Endothelial cell of umbilical vein (primary cell): ENCODE measurements around the gene CNOT4. TPM values are rescaled to one million over a fixed set of nuclear protein-coding genes. Genes with fewer than 3 reads are reported as not detected.

Source experiments
- BruUV-seq: library from RNA; stranded (reverse); fragments of 400-500 nt; replicated peaks from 2 replicates; lab custom pipeline; 2021; lab: Mats Ljungman, UMichigan
- CTCF ChIA-PET: fragments of 300-600, 350-600 bp; sonication (Branson Sonifier 250); formaldehyde crosslinking; loops from one replicate; lab custom pipeline; 2021; ENCODE audit warnings: antibody characterized with exemption, inconsistent platforms; lab: Charles Lee
- POLR2A ChIA-PET: fragments of 300-600, 350-600 bp; sonication (Branson Sonifier 250); formaldehyde crosslinking; loops from one replicate; lab custom pipeline; 2021; ENCODE audit warnings: antibody characterized with exemption, inconsistent platforms; lab: Charles Lee
- DNase-seq: peaks from one replicate; pipeline ENCODE4 v3.0.0-alpha.2; 2011; ENCODE audit warnings: low read depth, low spot score
- FAIRE-seq: peaks from 2 replicates; lab custom pipeline; 2011; peaks lifted over from hg19 to GRCh38; lab: Jason Lieb, UNC
- H2AFZ ChIP-seq: 2 replicates; pipeline ENCODE4 v1.6.0; 2012; ENCODE audit warnings: low read depth, low read length, control low read depth, inconsistent platforms
- H3K27ac ChIP-seq: 2 replicates; pipeline ENCODE4 v1.5.1; 2011; ENCODE audit warnings: low read depth, mild to moderate bottlenecking, control low read depth, low read length, moderate library complexity; ENCODE audit not compliant: insufficient read depth
- H3K27me3 ChIP-seq, 2 experiments: 2 replicates each; pipeline versions ENCODE4 v1.6.0 to v1.6.1; 2011; ENCODE audit warnings: low read length in 2 of 2, mixed read lengths in 1 of 2; ENCODE audit not compliant: control insufficient read depth in 2 of 2, insufficient read depth in 2 of 2
- H3K36me3 ChIP-seq, 2 experiments: 2 replicates in 1 of 2; 3 replicates in 1 of 2; pipeline ENCODE4 v1.5.1; 2011; ENCODE audit warnings: low read length in 2 of 2, mild to moderate bottlenecking in 1 of 2, moderate library complexity in 1 of 2; ENCODE audit not compliant: control insufficient read depth in 2 of 2, insufficient read depth in 2 of 2; ENCODE audit errors: extremely low read depth in 1 of 2
- H3K4me1 ChIP-seq: 3 replicates; pipeline ENCODE4 v1.5.1; 2011; ENCODE audit warnings: mild to moderate bottlenecking, low read length; ENCODE audit not compliant: control insufficient read depth, insufficient read depth; ENCODE audit errors: extremely low read depth
- H3K4me2 ChIP-seq: 2 replicates; pipeline ENCODE4 v1.6.1; 2011; ENCODE audit warnings: low read length, control low read depth, mixed read lengths; ENCODE audit not compliant: insufficient read depth
- H3K4me3 ChIP-seq, 3 experiments: fragments of 200-600 bp in 1 of 3; sonication (generic), shearing (Covaris generic) in 1 of 3; replicated peaks in 1 of 3; 2 replicates each; pipeline ENCODE4 v1.5.1; 2011 to 2016; ENCODE audit warnings: control low read depth in 3 of 3, low read length in 3 of 3, mild to moderate bottlenecking in 2 of 3, inconsistent platforms in 1 of 3, low read depth in 1 of 3, moderate library complexity in 1 of 3; ENCODE audit not compliant: insufficient read depth in 1 of 3
- H3K79me2 ChIP-seq: 2 replicates; pipeline ENCODE4 v1.6.0; 2012; ENCODE audit warnings: low read length, inconsistent platforms; ENCODE audit not compliant: control insufficient read depth, insufficient read depth
- H3K9ac ChIP-seq: replicated peaks from 2 replicates; pipeline ENCODE3; 2011; ENCODE audit warnings: low read length, control low read depth; ENCODE audit not compliant: insufficient read depth; ENCODE audit errors: extremely low read depth
- H3K9me1 ChIP-seq: replicated peaks from 3 replicates; pipeline ENCODE4 v1.6.0; 2011; ENCODE audit warnings: mild to moderate bottlenecking, low read length; ENCODE audit not compliant: control insufficient read depth, insufficient read depth; ENCODE audit errors: extremely low read depth
- H3K9me3 ChIP-seq: replicated peaks from 2 replicates; pipeline ENCODE4 v1.5.1; 2012; ENCODE audit warnings: low read length, inconsistent platforms; ENCODE audit not compliant: control insufficient read depth, insufficient read depth
- H4K20me1 ChIP-seq: replicated peaks from 2 replicates; pipeline ENCODE3; 2011; ENCODE audit warnings: mild to moderate bottlenecking, low read length; ENCODE audit not compliant: control insufficient read depth, insufficient read depth; ENCODE audit errors: extremely low read depth
- CTCF ChIP-seq, 2 donors: IDR thresholded peaks; 1 replicate in 1 of 2; 2 replicates in 1 of 2; pipeline ENCODE4 v1.5.1; 2011; ENCODE audit warnings: low read length in 2 of 2, mild to moderate bottlenecking in 2 of 2, moderate library complexity in 2 of 2, control low read depth in 1 of 2, inconsistent platforms in 1 of 2, low read depth in 1 of 2; ENCODE audit not compliant: insufficient read depth in 1 of 2; ENCODE audit errors: extremely low read depth in 1 of 2
- EZH2 ChIP-seq: IDR thresholded peaks from 2 replicates; pipeline ENCODE4 v1.6.1; 2012; ENCODE audit warnings: borderline replicate concordance, low read depth, mild to moderate bottlenecking, moderate library complexity, low read length, inconsistent platforms; ENCODE audit not compliant: severe bottlenecking
- FOS ChIP-seq: IDR thresholded peaks from 2 replicates; pipeline ENCODE4 v1.6.1; 2011; ENCODE audit warnings: mild to moderate bottlenecking, low read length, moderate library complexity, borderline replicate concordance; ENCODE audit not compliant: insufficient read depth
- GATA2 ChIP-seq: IDR thresholded peaks from 2 replicates; pipeline ENCODE4 v1.7.0; 2011; ENCODE audit warnings: low read depth, mild to moderate bottlenecking, moderate library complexity, mixed read lengths, low read length; ENCODE audit not compliant: insufficient read length, insufficient read depth
- JUN ChIP-seq: IDR thresholded peaks from 2 replicates; pipeline ENCODE4 v1.6.1; 2011; ENCODE audit warnings: borderline replicate concordance, low read depth; ENCODE audit not compliant: insufficient read length, insufficient read depth
- MAX ChIP-seq: IDR thresholded peaks from 2 replicates; pipeline ENCODE4 v1.6.1; 2011; ENCODE audit not compliant: insufficient read depth, insufficient read length
- MYC ChIP-seq: IDR thresholded peaks from one replicate; pipeline ENCODE4 v1.6.1; 2011; ENCODE audit warnings: mild to moderate bottlenecking, low read depth, low read length
- POLR2A ChIP-seq: IDR thresholded peaks from 2 replicates; pipeline ENCODE4 v1.6.1; 2012; ENCODE audit warnings: low read depth, mild to moderate bottlenecking, control low read depth, low read length
- POLR2AphosphoS5 ChIP-seq: IDR thresholded peaks from 2 replicates; pipeline ENCODE4 v1.6.1; 2012; ENCODE audit warnings: low read depth, mild to moderate bottlenecking, control low read depth, low read length, moderate library complexity; ENCODE audit not compliant: insufficient read depth
- dilution Hi-C: fragments of 300-500 bp; cut with MboI; formaldehyde crosslinking; loops from one replicate; pipeline ENCODE4 v1.15.0; 2019; ENCODE audit warnings: low sequenced_read_pairs; ENCODE audit not compliant: extremely low pct_ligation_motif_present
- intact Hi-C: fragments of 100-400 bp; cut with micrococcal nuclease; formaldehyde crosslinking; loops from one replicate; pipeline ENCODE4 v1.10.0; 2022
- polyA plus RNA-seq, 4 experiments: library from polyadenylated mRNA; depleted of rRNA in 3 of 4; stranded (reverse) in 3 of 4; unstranded in 1 of 4; fragments of >200 nt; gene quantifications; 2 replicates each; pipeline versions ENCODE4 v1.2.1 to v1.2.3, GENCODE V29; 2011 to 2012; ENCODE audit warnings: missing spikeins in 1 of 4
- total RNA-seq: library from RNA; stranded (reverse); gene quantifications from 2 replicates; pipeline ENCODE4 v1.2.3, GENCODE V29; 2021

CNOT4 gene
- total and polyA plus RNA-seq, 2 donors (not counting 3 experiments of a cell fraction or from before 2014, with no cell fraction given): 10.3 to 21.7 TPM

GRCh38 chr7:135337977-135338550 is 171.8 kb downstream of the CNOT4 start:
- dilution Hi-C loops (no loop called here), intact Hi-C loops (no loop called here)
- Histone ChIP-seq H3K9ac (no peak overlapping the region), H3K4me3 (no peak overlapping the region), H3K9me1 (no peaks in the 10 kb centered on the region), H3K27ac (no peak overlapping the region), H2AFZ (no peak overlapping the region), H3K9me3 (no peaks in the 10 kb centered on the region), H3K36me3 (no peaks in the 10 kb centered on the region), H3K79me2 (no peaks in the 10 kb centered on the region), H3K4me2 (no peak overlapping the region), H3K27me3 (peaks cover 0 to 4% of the 10 kb centered on the region in 2 experiments), H3K4me1 (peaks cover 6% of the 10 kb centered on the region), H4K20me1 (no peaks in the 10 kb centered on the region)
- BruUV-seq: no TSS peak
- no peak for TF ChIP-seq JUN
- TF ChIP-seq FOS: no peak
- no peak for TF ChIP-seq GATA2
- no peak for TF ChIP-seq MYC
- TF ChIP-seq EZH2: no peak
- TF ChIP-seq POLR2A: no peak
- no peak for TF ChIP-seq MAX
- no peak for TF ChIP-seq POLR2AphosphoS5
- CTCF ChIA-PET: no interaction called here
- DNase-seq: no peak
- POLR2A ChIA-PET: no interaction called here
- FAIRE-seq: no peak

- Histone ChIP-seq H2AFZ (no peak overlapping the region), H3K9ac (no peak overlapping the region), H3K9me3 (no peaks in the 10 kb centered on the region), H3K4me1 (peaks cover 6% of the 10 kb centered on the region), H3K9me1 (no peaks in the 10 kb centered on the region), H3K4me3 (no peak overlapping the region), H3K27me3 (peaks cover 0 to 4% of the 10 kb centered on the region in 2 experiments), H4K20me1 (no peaks in the 10 kb centered on the region), H3K27ac (no peak overlapping the region), H3K79me2 (no peaks in the 10 kb centered on the region), H3K36me3 (no peaks in the 10 kb centered on the region), H3K4me2 (no peak overlapping the region)
- no peak for TF ChIP-seq CTCF (IDR thresholded peaks at IDR 0.05; ENCODE audit: extremely low read depth in 1 of 2, insufficient read depth in 1 of 2, low read depth in 1 of 2, low read length in 2 of 2)
- no peak for TF ChIP-seq MAX
- TF ChIP-seq POLR2A: no peak
- no peak for TF ChIP-seq JUN
- no peak for TF ChIP-seq POLR2AphosphoS5
- no peak for TF ChIP-seq GATA2
- TF ChIP-seq EZH2: no peak
- no peak for TF ChIP-seq MYC
- dilution Hi-C loops: no loop called here
- CTCF ChIA-PET: no interaction called here
- intact Hi-C loops: no loop called here
- no peak for DNase-seq
- no peak for FAIRE-seq
- no TSS peak for BruUV-seq
- POLR2A ChIA-PET: no interaction called here
Measured at GRCh38 chr7:135337506-135337905, 172.4 kb downstream of the CNOT4 start.
